K562 (cell line): Measurements from ENCODE around the gene ZNF296. TPM values are rescaled to one million over a fixed set of nuclear protein-coding genes. Genes with fewer than 3 reads are reported as not detected.

ENCODE experiments used
- ATAC-seq: fragments of 200-7000 bp; cut with Tn5 transposase; 3 replicates; pipeline ENCODE4 v1.9.1; 2020; ENCODE audit warnings: moderate library complexity
- BruUV-seq: library from RNA; stranded (reverse); fragments of 400-500 nt; replicated peaks from 2 replicates; lab custom pipeline; 2021; lab: Mats Ljungman, UMichigan
- CTCF ChIA-PET: fragments of 300-600 bp; formaldehyde crosslinking; extraction: SDS; loops from one replicate; lab custom pipeline; 2021; ENCODE audit warnings: low intra/inter-chr PET ratio; lab: Yijun Ruan, JAX
- POLR2A ChIA-PET: fragments of 300-600, 350-650 bp; sonication (Branson Sonifier 250); formaldehyde crosslinking; extraction: SDS; loops from one replicate; lab custom pipeline; 2021; ENCODE audit warnings: antibody characterized with exemption, inconsistent platforms; lab: Yijun Ruan, JAX
- DNase-seq, 4 experiments: peaks; one replicate each; pipeline versions ENCODE4 v3.0.0 to v3.0.0-alpha.2; 2011 to 2018; ENCODE audit warnings: low spot score in 3 of 4, mixed read lengths in 3 of 4; ENCODE audit errors: extremely low read depth in 1 of 4
- FAIRE-seq: peaks from 2 replicates; lab custom pipeline; 2011; peaks lifted over from hg19 to GRCh38; lab: Jason Lieb, UNC
- H2AFZ ChIP-seq: 2 replicates; pipeline ENCODE4 v1.6.0; 2011; ENCODE audit warnings: low read depth, low read length, control low read depth, inconsistent platforms
- H3K27ac ChIP-seq: fragments of 200-600 bp; 3 replicates; pipeline ENCODE4 v1.8.0; 2011; ENCODE audit warnings: low read depth, mild to moderate bottlenecking, control low read depth, inconsistent platforms, low read length, moderate library complexity, mixed read lengths; ENCODE audit errors: extremely low read depth
- H3K27me3 ChIP-seq, 2 experiments: fragments of 300-600 bp in 1 of 2; 2 replicates in 1 of 2; 3 replicates in 1 of 2; pipeline versions ENCODE4 v1.6.0 to v1.8.0; 2011; ENCODE audit warnings: inconsistent platforms in 2 of 2, low read length in 2 of 2, mild to moderate bottlenecking in 1 of 2, mixed read lengths in 1 of 2, moderate library complexity in 1 of 2; ENCODE audit not compliant: control insufficient read depth in 2 of 2, insufficient read depth in 2 of 2
- H3K36me3 ChIP-seq: fragments of 300-600 bp; 3 replicates; pipeline ENCODE4 v1.8.0; 2011; ENCODE audit warnings: mild to moderate bottlenecking, low read length, inconsistent platforms; ENCODE audit not compliant: control insufficient read depth, insufficient read depth
- H3K4me1 ChIP-seq, 2 experiments: fragments of 200-600 bp in 1 of 2; replicated peaks in 1 of 2; 2 replicates in 1 of 2; 3 replicates in 1 of 2; pipeline versions ENCODE4 v1.5.1 to v1.8.0; 2011; ENCODE audit warnings: inconsistent platforms in 2 of 2, low read length in 2 of 2, mild to moderate bottlenecking in 1 of 2, mixed read lengths in 1 of 2, moderate library complexity in 1 of 2; ENCODE audit not compliant: control insufficient read depth in 2 of 2, insufficient read depth in 2 of 2
- H3K4me2 ChIP-seq: 2 replicates; pipeline ENCODE4 v1.6.1; 2011; ENCODE audit warnings: low read length, control low read depth, inconsistent platforms, mixed read lengths; ENCODE audit not compliant: insufficient read depth
- H3K4me3 ChIP-seq: fragments of 200-600 bp; sonication (generic), shearing (Covaris generic); 2 replicates; pipeline ENCODE4 v1.5.1; 2016; ENCODE audit warnings: control low read depth, inconsistent platforms
- H3K79me2 ChIP-seq: fragments of 200-600 bp; 3 replicates; pipeline ENCODE4 v1.8.0; 2011; ENCODE audit warnings: low read length, inconsistent platforms; ENCODE audit not compliant: control insufficient read depth, insufficient read depth
- H3K9ac ChIP-seq, 2 experiments: 2 replicates each; pipeline versions ENCODE4 v1.6.0 to v1.6.1; 2011; ENCODE audit warnings: low read depth in 2 of 2, low read length in 2 of 2, control low read depth in 1 of 2, inconsistent platforms in 1 of 2, mild to moderate bottlenecking in 1 of 2, mixed read lengths in 1 of 2; ENCODE audit not compliant: insufficient read depth in 1 of 2
- H3K9me1 ChIP-seq: one replicate; pipeline ENCODE4 v1.6.0; 2011; ENCODE audit warnings: inconsistent platforms, mild to moderate bottlenecking, low read length, moderate library complexity; ENCODE audit not compliant: control insufficient read depth, insufficient read depth
- H3K9me3 ChIP-seq: replicated peaks from 2 replicates; pipeline ENCODE4 v1.5.1; 2011; ENCODE audit warnings: low read depth, low read length, inconsistent platforms; ENCODE audit not compliant: control insufficient read depth, insufficient read depth
- H4K20me1 ChIP-seq: replicated peaks from 2 replicates; pipeline ENCODE4 v1.6.1; 2011; ENCODE audit warnings: low read length, inconsistent platforms, mixed read lengths; ENCODE audit not compliant: control insufficient read depth, insufficient read depth
- ARNT ChIP-seq, 2 experiments: fragments of 450-650 bp; IDR thresholded peaks; 2 replicates each; pipeline ENCODE4 v1.6.1; 2016; ENCODE audit warnings: mild to moderate bottlenecking in 1 of 2
- BCOR ChIP-seq: fragments of 450-650 bp; IDR thresholded peaks from 2 replicates; pipeline ENCODE4 v1.6.1; 2016
- BMI1 ChIP-seq: fragments of 150-350 bp; IDR thresholded peaks from 2 replicates; pipeline ENCODE4 v1.6.1; 2014; ENCODE audit warnings: low read length
- CBFA2T3 ChIP-seq: fragments of 450-650 bp; IDR thresholded peaks from 2 replicates; pipeline ENCODE4 v1.6.1; 2017
- CEBPB ChIP-seq: fragments of 450-650 bp; IDR thresholded peaks from 2 replicates; pipeline ENCODE4 v1.6.1; 2016; ENCODE audit warnings: missing genetic modification characterization, missing compliant biosample characterization
- CEBPG ChIP-seq, 3 experiments: fragments of 200-800 bp in 1 of 3; sonication (Bioruptor generic) in 1 of 3; sonication (generic) in 1 of 3; formaldehyde crosslinking in 1 of 3; IDR thresholded peaks in 2 of 3; conservative IDR thresholded peaks in 1 of 3; 2 replicates each; pipeline versions ENCODE4 v1.6.1 to v1.8.0; 2016 to 2022; ENCODE audit warnings: missing compliant biosample characterization in 2 of 3, missing genetic modification characterization in 2 of 3, mild to moderate bottlenecking in 1 of 3, missing genetic modification reagents in 1 of 3
- CHD4 ChIP-seq: fragments of 200-600 bp; sonication (generic); IDR thresholded peaks from 3 replicates; pipeline ENCODE4 v1.6.1; 2012; ENCODE audit warnings: low read depth, mild to moderate bottlenecking, mixed read lengths, low read length, inconsistent platforms; ENCODE audit not compliant: insufficient read depth, insufficient replicate concordance, poor library complexity, severe bottlenecking
- EGR1 ChIP-seq: fragments of 450-650 bp; conservative IDR thresholded peaks from 2 replicates; pipeline ENCODE4 v1.6.1; 2017; ENCODE audit warnings: mild to moderate bottlenecking
- HDAC2 ChIP-seq: fragments of 450-650 bp; IDR thresholded peaks from 2 replicates; pipeline ENCODE4 v1.6.1; 2016; ENCODE audit warnings: mild to moderate bottlenecking
- KAT7 ChIP-seq: sonication (generic); formaldehyde crosslinking; IDR thresholded peaks from 2 replicates; pipeline ENCODE4 v1.8.0; 2022; ENCODE audit warnings: missing genetic modification reagents, mild to moderate bottlenecking, borderline replicate concordance
- KDM1A ChIP-seq, 2 experiments: fragments of 450-650 bp; IDR thresholded peaks; 2 replicates each; pipeline ENCODE4 v1.6.1; 2016; ENCODE audit warnings: mild to moderate bottlenecking in 2 of 2
- ZNF644 ChIP-seq: fragments of 200-800 bp; sonication (Bioruptor generic); IDR thresholded peaks from 2 replicates; pipeline ENCODE4 v1.6.1; 2016; ENCODE audit warnings: low read depth, missing genetic modification characterization, missing compliant biosample characterization
- WGBS: fragments of 100-300 bp; shearing (Covaris generic); methylation state at CpG from one replicate; pipeline ENCODE4 v1.1.6; 2016; ENCODE audit warnings: low coverage, mixed read lengths; ENCODE audit not compliant: insufficient coverage; ENCODE audit errors: missing lambda C conversion rate; 5-methylcytosine and 5-hydroxymethylcytosine counted together
- in situ Hi-C: fragments of 300-500 bp; cut with MboI; formaldehyde crosslinking; loops from 4 replicates; pipeline ENCODE4 v1.15.0; 2018; ENCODE audit warnings: inconsistent platforms, mixed read lengths
- intact Hi-C: fragments of 100-400 bp; cut with micrococcal nuclease; formaldehyde crosslinking; loops from 2 replicates; pipeline ENCODE4 v1.14.2; 2022
- polyA plus RNA-seq, 8 experiments: library from polyadenylated mRNA; depleted of rRNA in 4 of 8; stranded (reverse) in 5 of 8; unstranded in 3 of 8; fragments of >200 nt; fragmentation: Nextera tagmentation in 2 of 8; fragmentation: Illumina TruSeq in 1 of 8; extraction: Ambion mirVana in 2 of 8; extraction: Trizol in 1 of 8; gene quantifications; 2 replicates each; pipeline versions ENCODE4 v1.2.1 to v1.2.3, GENCODE V29; 2011 to 2014; ENCODE audit warnings: inconsistent platforms in 1 of 8, missing spikeins in 1 of 8
- total RNA-seq, 7 experiments: library from RNA; depleted of rRNA in 6 of 7; stranded (reverse); fragments of >200 nt in 6 of 7; fragmentation: Illumina TruSeq in 2 of 7; extraction: Trizol in 2 of 7; gene quantifications; 2 replicates each; pipeline versions ENCODE4 v1.2.1 to v1.2.3, GENCODE V29; 2011 to 2021; ENCODE audit warnings: low replicate concordance in 1 of 7
- TF ChIP-seq, protein P1 (sequence below), 3 experiments: IDR thresholded peaks in 2 of 3; conservative IDR thresholded peaks in 1 of 3; 2 replicates each; pipeline ENCODE4 v1.5.1; 2011 to 2012; ENCODE audit warnings: low read length in 3 of 3, mild to moderate bottlenecking in 3 of 3, control low read depth in 2 of 3, improper control_type of control experiment in 1 of 3, inconsistent platforms in 1 of 3, low read depth in 1 of 3, mixed read lengths in 1 of 3, moderate library complexity in 1 of 3; ENCODE audit not compliant: insufficient read depth in 2 of 3

ZNF296 gene
- total and polyA plus RNA-seq, 9 of the 15 experiments (the other 6 are each of a cell fraction or from before 2014, with no cell fraction given), result 0.03 to 8.8 (median 0.47) TPM; not detected in 1

DNA sequence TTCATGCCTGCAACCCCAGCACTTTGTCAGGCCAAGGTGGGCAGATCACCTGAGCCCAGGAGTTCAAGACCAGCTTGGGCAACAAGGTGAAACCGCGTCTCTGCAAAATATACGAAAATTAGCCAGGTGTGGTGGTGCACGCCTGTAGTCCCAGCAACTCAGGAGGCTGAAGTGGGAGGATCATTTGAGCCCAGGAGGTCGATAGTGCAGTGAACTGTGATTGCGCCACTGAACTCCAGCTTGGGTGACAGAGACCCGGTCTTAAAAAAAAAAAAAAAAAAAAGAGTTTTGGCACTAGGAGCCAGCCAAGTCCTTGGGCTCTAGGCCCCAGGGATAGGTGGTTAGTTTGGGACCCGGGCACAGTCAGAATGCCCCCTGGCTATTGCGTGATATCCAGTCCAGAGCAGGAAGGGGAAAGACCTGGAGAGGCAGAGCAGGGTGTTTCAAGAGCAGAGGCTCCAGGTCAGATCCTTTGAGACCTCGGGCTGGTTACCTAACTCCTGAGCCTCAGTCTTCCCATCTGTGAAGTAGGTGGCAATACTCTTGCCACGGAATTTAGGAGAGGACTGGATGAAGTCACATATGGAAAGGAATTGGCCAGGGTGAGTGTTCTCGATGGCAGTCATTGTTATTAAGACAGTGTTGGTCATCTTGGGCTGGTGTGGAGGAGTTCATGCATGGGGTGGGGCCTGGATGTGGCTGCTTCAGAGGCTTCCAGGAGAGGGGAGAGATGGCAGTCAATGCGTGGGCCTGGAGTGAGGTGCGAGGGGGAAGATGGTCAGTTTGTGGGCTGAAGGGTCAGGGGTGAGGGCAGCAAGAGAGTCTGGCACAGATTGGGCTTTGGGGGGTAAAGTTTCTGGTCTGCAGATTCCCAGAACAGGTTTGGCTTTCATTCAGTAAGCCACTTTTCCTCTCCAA is 19.5 kb upstream of the ZNF296 start:
- Histone ChIP-seq H3K36me3 (peaks cover 74% of the 10 kb centered on the region; the same call in 2 of the 3 replicates), H4K20me1 (peaks cover 51% of the 10 kb centered on the region), H3K4me2 (0 out of 2 replicates have a peak overlapping the region, but pooled peaks have one; percentile 1), H3K9me1 (peaks cover 12% of the 10 kb centered on the region), H3K9ac (peak overlapping the region in 1 of 2 experiments; percentile 56; a peak in 1 of 4 replicates), H3K27me3 (no peaks in the 10 kb centered on the region), H3K4me3 (no peak overlapping the region), H3K4me1 (peaks cover 48 to 84% of the 10 kb centered on the region in 2 experiments), H3K27ac (peak overlapping the region; percentile 15; the same call in 1 of the 3 replicates), H2AFZ (no peak overlapping the region), H3K9me3 (no peaks in the 10 kb centered on the region), H3K79me2 (peaks cover 83% of the 10 kb centered on the region)
- BruUV-seq, result no TSS peak
- WGBS, result 66% methylated on average over 13 of the region's 14 CpGs
- FAIRE-seq (no peak), ATAC-seq (no peak), DNase-seq (no peak)
- intact Hi-C loops (no loop called here), in situ Hi-C loops (no loop called here)
- ChIA-PET POLR2A (interaction anchor here (0.7 kb wide), 1 partner anchor 27 kb away, joined by 3 read pairs; no protein-coding TSS in a partner anchor), CTCF (no interaction called here)
- TF ChIP-seq EGR1 (peak; percentile 68), CHD4 (peak; percentile 29), CBFA2T3 (0 out of 2 replicates have a peak, but pooled peaks have one; percentile 5), KDM1A (IDR thresholded peaks at IDR 0.05) (peak in 1 of 2 experiments; percentile 79; a peak in 3 of 4 replicates), CEBPB (tag) (peak; percentile 75), BMI1 (no peak), BCOR (peak; percentile 91), ARNT (IDR thresholded peaks at IDR 0.05) (no peak), HDAC2 (peak; percentile 52; the same call in 1 of the 2 replicates), KAT7 (CRISPR knock-in tag) (no peak), CEBPG (CRISPR knock-in tag; IDR thresholded peaks at IDR 0.05) (0 out of 2 replicates have a peak, but pooled peaks have one; percentile 10), CEBPG (tag; conservative IDR thresholded peaks at IDR 0.05 in 1 of 2, IDR thresholded peaks at IDR 0.05 in 1 of 2) (no peak), ZNF644 (no peak)
- TF ChIP-seq, protein P1, sequence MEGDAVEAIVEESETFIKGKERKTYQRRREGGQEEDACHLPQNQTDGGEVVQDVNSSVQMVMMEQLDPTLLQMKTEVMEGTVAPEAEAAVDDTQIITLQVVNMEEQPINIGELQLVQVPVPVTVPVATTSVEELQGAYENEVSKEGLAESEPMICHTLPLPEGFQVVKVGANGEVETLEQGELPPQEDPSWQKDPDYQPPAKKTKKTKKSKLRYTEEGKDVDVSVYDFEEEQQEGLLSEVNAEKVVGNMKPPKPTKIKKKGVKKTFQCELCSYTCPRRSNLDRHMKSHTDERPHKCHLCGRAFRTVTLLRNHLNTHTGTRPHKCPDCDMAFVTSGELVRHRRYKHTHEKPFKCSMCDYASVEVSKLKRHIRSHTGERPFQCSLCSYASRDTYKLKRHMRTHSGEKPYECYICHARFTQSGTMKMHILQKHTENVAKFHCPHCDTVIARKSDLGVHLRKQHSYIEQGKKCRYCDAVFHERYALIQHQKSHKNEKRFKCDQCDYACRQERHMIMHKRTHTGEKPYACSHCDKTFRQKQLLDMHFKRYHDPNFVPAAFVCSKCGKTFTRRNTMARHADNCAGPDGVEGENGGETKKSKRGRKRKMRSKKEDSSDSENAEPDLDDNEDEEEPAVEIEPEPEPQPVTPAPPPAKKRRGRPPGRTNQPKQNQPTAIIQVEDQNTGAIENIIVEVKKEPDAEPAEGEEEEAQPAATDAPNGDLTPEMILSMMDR (IDR thresholded peaks at IDR 0.05 in 2 of 3, conservative IDR thresholded peaks at IDR 0.05 in 1 of 3; ENCODE audit: insufficient read depth in 2 of 3, low read depth in 1 of 3, low read length in 3 of 3), result no peak
